Calu3 (cell line): ENCODE results near the gene CKMT2. TPM values are rescaled to one million over a fixed set of nuclear protein-coding genes. Genes with fewer than 3 reads are reported as not detected.

Experiments
- BruUV-seq: library from RNA; stranded (reverse); fragments of 400-500 nt; replicated peaks from 2 replicates; lab custom pipeline; 2021; lab: Mats Ljungman, UMichigan
- CTCF ChIA-PET: fragments of 300-600 bp; sonication (Branson Sonifier 250); formaldehyde crosslinking; loops from one replicate; lab custom pipeline; 2022; ENCODE audit warnings: antibody characterized with exemption; lab: Charles Lee
- DNase-seq: peaks from one replicate; pipeline ENCODE4 v3.0.0; 2022
- H3K27ac Mint-ChIP-seq: one replicate; pipeline ENCODE4 v1.8.0; 2022; ENCODE audit warnings: mixed read lengths; ENCODE audit not compliant: unreplicated experiment
- H3K27me3 Mint-ChIP-seq: one replicate; pipeline ENCODE4 v1.8.0; 2022; ENCODE audit warnings: mixed read lengths; ENCODE audit not compliant: unreplicated experiment
- H3K36me3 Mint-ChIP-seq: one replicate; pipeline ENCODE4 v1.8.0; 2022; ENCODE audit warnings: mild to moderate bottlenecking, moderate library complexity, mixed read lengths; ENCODE audit not compliant: insufficient read depth, unreplicated experiment
- H3K4me1 Mint-ChIP-seq: one replicate; pipeline ENCODE4 v1.8.0; 2022; ENCODE audit warnings: mild to moderate bottlenecking, low read depth, mixed read lengths; ENCODE audit not compliant: unreplicated experiment
- H3K4me3 Mint-ChIP-seq: one replicate; pipeline ENCODE4 v1.8.0; 2022; ENCODE audit warnings: mild to moderate bottlenecking, low read depth, moderate library complexity, mixed read lengths; ENCODE audit not compliant: unreplicated experiment
- H3K9me3 Mint-ChIP-seq: one replicate; pipeline ENCODE4 v1.8.0; 2022; ENCODE audit warnings: low read depth, mixed read lengths; ENCODE audit not compliant: unreplicated experiment
- intact Hi-C: fragments of 100-400 bp; cut with micrococcal nuclease; formaldehyde crosslinking; loops from one replicate; pipeline ENCODE4 v1.10.0; 2022; ENCODE audit not compliant: unreplicated experiment
- total RNA-seq: library from RNA; stranded (reverse); gene quantifications from 2 replicates; pipeline ENCODE4 v1.2.3, GENCODE V29; 2022
- TF ChIP-seq, protein P1 (sequence below): fragments of 200-600 bp; IDR thresholded peaks from one replicate; pipeline ENCODE4 v1.8.0; 2022; ENCODE audit warnings: antibody characterized with exemption; ENCODE audit not compliant: unreplicated experiment

CKMT2 gene
- total RNA-seq, 1 experiment from 2014 or later: not detected

DNA sequence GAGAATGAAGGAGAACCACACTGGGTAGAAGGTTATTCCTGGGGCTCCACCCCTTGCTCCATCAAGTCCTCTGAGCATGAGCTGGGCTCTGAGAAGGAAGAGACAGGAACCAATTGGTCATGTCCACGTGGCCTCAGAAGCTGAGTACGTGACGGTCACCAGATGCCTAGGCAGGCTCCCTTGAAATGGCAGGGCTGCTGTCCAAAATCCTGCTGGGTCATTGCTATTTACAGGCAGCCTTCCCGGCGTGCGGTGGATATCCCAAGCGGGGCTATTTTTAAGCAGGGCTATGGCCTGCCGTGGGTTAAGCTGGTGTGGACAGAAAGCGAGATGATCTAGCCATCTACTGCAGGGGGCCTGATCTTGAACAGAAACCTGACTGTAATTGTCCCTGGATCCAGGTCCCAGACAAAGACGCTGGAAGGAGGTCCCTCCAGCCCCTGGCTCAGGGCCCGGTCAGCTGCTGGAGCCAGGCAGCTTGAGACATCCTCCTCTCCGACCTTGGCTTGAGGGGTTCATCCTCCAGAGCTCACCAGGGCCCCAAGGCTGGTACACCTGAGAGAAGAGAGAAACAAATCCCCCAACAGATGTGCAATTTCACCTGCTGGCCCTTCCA is 550 bp upstream of the CKMT2 start:
- Mint-ChIP-seq H3K4me3 (no peak overlapping the region), H3K9me3 (no peaks in the 10 kb centered on the region), H3K4me1 (no peaks in the 10 kb centered on the region), H3K27me3 (no peaks in the 10 kb centered on the region), H3K27ac (no peak overlapping the region), H3K36me3 (peaks cover 4% of the 10 kb centered on the region)
- intact Hi-C loops: no loop called here
- CTCF ChIA-PET: no interaction called here
- no peak for DNase-seq
- no TSS peak for BruUV-seq
- TF ChIP-seq, protein P1, sequence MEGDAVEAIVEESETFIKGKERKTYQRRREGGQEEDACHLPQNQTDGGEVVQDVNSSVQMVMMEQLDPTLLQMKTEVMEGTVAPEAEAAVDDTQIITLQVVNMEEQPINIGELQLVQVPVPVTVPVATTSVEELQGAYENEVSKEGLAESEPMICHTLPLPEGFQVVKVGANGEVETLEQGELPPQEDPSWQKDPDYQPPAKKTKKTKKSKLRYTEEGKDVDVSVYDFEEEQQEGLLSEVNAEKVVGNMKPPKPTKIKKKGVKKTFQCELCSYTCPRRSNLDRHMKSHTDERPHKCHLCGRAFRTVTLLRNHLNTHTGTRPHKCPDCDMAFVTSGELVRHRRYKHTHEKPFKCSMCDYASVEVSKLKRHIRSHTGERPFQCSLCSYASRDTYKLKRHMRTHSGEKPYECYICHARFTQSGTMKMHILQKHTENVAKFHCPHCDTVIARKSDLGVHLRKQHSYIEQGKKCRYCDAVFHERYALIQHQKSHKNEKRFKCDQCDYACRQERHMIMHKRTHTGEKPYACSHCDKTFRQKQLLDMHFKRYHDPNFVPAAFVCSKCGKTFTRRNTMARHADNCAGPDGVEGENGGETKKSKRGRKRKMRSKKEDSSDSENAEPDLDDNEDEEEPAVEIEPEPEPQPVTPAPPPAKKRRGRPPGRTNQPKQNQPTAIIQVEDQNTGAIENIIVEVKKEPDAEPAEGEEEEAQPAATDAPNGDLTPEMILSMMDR: no peak

DNA sequence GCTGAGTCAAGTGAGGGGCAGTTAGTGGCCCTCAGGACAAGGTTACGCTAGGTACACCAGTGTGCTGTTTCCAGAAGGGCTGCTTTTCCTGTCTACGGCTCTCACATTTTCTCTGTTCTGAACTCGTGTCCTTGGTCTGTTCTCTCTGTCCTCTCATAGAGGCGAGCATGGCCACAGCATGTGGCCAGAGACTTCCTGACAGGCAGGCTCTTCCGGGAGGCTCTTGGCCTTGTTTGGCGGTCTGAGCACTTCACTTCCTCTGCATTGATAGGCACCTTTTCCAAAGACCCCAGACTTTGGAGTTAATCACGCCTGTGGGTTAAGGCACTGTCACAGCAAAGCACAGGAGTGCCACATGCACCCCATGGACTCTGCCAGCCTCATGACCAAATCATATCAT is 1.2 kb downstream of the CKMT2 start:
- Mint-ChIP-seq H3K4me1 (no peaks in the 10 kb centered on the region), H3K9me3 (no peaks in the 10 kb centered on the region), H3K27ac (no peak overlapping the region), H3K36me3 (peaks cover 4% of the 10 kb centered on the region), H3K27me3 (no peaks in the 10 kb centered on the region), H3K4me3 (no peak overlapping the region)
- TF ChIP-seq, protein P1: no peak
- intact Hi-C loops: no loop called here
- BruUV-seq: no TSS peak
- DNase-seq: no peak
- CTCF ChIA-PET: no interaction called here

DNA sequence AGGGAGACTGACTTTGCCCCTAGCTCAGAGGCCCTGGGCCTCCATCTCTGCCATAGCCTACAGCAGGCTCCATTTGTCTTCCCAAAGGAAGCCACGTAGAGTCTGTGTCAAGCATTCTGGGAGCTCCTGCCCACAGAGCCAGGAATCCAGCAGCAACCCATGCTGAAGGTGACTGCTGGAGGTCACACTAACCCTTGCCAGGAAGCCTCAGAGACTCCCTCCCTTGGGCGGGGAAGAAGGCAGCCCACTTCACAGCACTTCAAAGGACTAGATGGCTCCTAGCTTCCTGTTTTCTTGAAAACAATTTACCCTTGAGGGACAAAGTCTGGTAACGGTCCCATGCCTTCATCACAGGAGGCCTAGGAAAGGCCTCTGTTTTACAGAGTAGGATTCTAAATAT is 1.7 kb downstream of the CKMT2 start:
- Mint-ChIP-seq H3K4me1 (no peaks in the 10 kb centered on the region), H3K27me3 (no peaks in the 10 kb centered on the region), H3K27ac (no peak overlapping the region), H3K36me3 (peaks cover 4% of the 10 kb centered on the region), H3K4me3 (no peak overlapping the region), H3K9me3 (no peaks in the 10 kb centered on the region)
- BruUV-seq: no TSS peak
- CTCF ChIA-PET: no interaction called here
- no peak for DNase-seq
- intact Hi-C loops: no loop called here
- TF ChIP-seq, protein P1: no peak

DNA sequence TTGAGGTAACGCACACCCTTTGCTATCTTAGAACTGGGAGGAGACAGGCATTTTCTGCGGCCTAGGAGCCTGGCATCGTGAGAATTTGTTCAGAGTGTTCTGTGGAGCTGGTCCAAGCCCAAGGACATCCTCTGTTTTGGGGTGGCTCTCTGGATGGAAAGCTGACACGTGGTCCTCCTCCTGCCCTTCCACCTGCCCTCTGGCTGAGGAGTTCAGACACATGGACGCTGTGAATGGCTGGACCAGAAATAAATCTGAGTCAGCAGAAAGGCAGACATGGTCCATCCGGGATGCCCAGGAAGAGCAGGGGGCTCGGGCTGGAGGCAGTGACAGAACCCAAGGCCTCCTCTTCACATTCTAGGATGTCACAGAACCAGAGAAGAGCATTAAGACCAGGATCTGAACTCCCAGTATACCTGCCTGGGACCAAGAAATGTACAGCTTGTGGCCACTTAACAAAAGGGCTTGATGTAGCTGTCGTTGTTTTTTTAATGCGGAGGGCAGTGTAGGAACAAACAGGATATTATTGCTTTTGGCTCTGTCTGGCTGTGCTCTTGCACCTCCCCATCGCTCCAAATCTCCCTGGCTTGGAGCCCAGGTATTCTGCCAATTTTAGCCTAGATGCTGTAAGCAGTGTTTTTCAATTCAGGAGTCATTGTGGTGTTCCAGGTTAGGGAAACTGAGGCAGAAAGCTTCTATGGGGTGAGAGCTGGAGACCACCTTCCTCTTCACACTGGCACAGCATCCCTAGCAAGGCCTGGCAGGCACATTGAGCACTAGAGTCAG is 2.4 kb downstream of the CKMT2 start:
- Mint-ChIP-seq H3K36me3 (peaks cover 4% of the 10 kb centered on the region), H3K27ac (no peak overlapping the region), H3K9me3 (no peaks in the 10 kb centered on the region), H3K4me3 (no peak overlapping the region), H3K4me1 (no peaks in the 10 kb centered on the region), H3K27me3 (no peaks in the 10 kb centered on the region)
- TF ChIP-seq, protein P1: no peak
- BruUV-seq: no TSS peak
- DNase-seq: no peak
- intact Hi-C loops: no loop called here
- CTCF ChIA-PET: interaction anchor here (0.6 to 1.2 kb wide), 2 partner anchors 25 to 36 kb away, joined by 4 to 8 read pairs; no protein-coding TSS in a partner anchor
